GM21576 (cell line): Measurements from ENCODE around the gene VSTM4.

Experiments used
- ATAC-seq: cut with Tn5 transposase; IDR thresholded peaks from one replicate; pipeline ENCODE4 v1.9.1; 2021; ENCODE audit warnings: mild to moderate bottlenecking, moderate library complexity; ENCODE audit not compliant: unreplicated experiment

The VSTM4 gene

DNA sequence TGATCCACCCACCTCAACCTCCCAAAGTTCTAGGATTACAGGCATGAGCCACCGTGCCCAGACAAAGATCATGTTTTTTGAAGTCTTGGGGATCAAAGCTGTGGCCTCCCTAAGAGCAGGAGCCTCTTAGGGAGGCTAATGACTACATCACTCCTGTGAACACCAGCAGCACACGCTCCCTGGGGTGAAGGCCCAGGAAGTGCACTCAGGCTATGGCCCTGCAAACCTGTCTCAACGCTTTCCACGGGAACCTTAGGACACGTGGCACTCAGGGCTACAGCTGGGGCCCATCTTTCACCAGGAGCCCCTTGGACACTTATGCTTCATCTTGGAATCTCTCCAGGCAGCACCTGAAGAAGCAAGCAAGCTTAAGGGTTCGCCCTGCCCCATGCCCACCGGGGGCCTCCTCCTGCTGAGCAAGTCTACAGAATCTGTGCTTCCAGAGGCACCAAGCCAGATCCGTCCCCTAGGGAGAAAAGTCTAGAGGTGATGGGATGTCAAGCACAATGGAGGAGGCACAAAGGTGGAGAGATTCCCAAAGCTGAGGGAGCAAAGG lies 18.4 kb downstream of the VSTM4 start:
- ATAC-seq: no peak

DNA sequence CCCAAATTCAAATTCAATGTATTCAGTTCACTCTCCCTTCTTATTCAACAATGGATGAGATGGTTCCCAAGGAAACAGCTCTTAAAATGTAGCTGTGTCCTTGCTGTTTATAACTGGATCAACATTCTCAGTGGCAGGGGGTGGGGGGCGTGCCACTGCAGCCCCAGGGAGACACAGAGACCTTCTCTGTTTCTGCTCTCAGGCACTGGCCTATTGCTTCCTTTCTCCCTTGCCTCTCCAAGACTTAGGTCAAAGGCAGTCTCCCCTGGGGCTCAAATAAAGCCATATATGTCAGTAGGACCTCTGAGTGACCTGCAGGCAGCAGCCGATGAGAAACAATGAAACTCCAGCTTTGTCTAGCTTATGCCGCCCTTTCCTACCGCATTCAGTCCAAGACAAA lies 20.7 kb downstream of the VSTM4 start:
- no peak for ATAC-seq

DNA sequence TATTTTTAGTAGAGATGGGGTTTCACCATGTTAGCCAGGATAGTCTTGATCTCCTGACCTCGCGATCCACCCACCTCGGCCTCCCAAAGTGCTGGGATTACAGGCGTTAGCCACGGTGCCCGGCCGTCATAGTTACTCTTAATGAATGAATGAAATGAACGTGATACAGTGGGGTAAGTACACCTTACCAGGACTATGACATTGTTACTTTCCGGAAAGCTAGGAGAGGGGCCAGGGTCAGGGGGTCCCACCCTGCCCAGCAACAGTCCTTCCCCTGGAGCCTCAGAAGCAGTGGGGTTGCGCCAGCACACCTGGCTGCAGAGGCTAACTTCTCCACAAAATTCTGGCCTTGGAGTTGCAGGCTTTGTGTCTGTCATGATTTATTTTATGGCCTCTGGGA lies 21.4 kb downstream of the VSTM4 start:
- ATAC-seq: no peak

DNA sequence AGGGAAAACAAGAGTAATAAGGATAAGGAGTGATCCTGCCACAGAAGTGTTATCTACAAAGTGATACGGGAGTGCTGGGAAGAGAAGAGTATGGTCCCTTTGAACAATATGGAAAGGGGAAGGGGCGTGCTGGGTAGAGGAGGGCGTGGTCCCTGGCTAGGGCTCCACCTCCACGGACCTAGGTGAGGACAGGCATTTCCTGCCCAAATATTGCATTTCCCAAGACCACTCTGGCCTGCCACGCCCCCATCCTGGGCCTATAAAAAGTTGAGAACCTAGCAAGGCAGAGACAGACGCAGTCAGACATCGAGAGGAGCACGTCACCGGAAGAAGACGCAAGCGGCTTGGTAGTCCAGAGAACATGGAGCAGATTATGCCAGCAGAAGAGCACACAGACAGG lies 22.8 kb downstream of the VSTM4 start:
- no peak for ATAC-seq

DNA sequence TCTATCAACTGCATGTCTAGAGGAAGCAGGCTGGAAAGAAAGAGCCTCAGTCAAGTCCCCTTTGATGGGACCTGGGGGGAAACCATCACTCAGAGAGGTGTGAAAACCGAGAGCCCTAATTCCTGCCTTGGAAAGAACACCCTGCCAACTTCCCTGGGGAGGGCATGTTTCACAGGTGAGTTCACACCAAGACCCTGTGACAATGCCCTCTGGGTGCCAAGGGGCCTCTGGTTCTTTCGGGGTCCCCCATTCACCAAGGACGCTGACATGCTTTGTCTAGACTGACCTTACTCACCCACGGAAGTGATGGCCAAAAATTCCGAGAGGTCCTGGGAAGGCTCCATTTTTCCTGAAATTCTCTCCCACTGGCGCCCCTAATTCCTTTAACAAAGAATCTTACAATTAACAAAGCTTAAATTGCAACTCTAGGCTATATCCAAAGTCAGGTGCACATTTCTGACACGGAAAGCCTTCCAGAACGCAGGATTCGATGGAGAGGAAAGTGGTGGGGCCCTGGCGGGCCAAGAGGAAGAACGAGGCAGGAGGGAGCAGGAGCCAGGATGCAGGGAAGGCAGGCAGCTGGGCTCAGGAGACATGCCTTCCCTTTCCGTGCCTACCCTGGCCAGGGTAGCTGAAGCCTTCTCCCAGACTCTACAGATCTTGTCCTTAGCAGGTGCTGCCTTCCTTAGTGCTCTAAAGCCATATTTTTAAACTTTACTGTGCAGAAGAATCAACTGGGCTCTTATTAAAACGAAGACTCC lies 23.7 kb downstream of the VSTM4 start:
- no peak for ATAC-seq

DNA sequence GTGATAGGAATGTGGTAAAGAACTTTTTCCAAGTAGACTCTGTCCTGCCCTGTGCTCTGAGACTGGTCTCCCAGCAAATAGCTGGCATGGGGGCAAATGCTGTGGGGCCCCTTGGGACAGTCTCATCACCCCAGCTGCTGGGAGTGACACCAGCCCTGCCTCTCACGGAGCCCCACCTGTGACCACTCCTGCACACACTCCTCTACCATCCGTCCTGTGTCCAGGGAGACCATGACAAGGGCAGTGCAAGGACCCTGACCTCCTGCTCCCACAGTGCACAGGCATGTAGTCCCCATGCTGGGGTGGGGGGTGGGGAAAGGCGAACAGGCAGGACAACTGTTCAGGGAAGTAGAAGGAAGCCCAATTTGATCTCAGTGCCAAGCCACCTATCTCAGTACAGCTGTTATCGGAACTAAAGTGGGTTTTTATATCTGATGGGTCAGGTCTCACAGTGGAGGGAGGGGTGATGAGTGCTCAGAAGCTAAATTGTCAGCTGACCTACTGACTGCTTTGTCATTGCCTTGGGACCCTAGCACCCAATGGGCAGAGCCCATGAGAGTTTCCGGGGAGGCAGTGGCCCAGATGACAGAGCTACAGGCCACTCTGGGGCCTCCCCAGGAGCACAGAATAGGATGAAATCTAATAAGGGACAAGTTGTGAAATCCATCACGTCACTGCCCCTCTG lies 24.5 kb downstream of the VSTM4 start:
- no peak for ATAC-seq

DNA sequence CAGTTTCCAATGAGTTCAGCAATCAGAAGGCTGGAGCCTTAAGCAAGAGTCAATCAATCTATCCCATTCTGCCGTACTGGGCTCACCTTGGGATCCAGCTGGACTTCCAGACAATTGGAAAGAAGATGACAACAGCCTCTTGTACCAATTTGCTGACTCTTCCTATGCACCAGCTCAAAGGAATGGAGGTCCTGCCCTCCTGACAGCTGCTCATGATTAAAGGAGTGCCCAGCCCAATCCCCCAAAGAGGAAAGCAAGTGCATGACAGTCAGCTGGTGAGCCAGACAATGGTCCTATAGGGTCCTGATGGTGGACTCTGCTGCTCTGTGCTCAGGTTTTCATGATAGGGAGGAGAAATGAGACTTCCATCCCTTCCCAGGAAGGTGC lies 25.1 kb downstream of the VSTM4 start:
- ATAC-seq: no peak

DNA sequence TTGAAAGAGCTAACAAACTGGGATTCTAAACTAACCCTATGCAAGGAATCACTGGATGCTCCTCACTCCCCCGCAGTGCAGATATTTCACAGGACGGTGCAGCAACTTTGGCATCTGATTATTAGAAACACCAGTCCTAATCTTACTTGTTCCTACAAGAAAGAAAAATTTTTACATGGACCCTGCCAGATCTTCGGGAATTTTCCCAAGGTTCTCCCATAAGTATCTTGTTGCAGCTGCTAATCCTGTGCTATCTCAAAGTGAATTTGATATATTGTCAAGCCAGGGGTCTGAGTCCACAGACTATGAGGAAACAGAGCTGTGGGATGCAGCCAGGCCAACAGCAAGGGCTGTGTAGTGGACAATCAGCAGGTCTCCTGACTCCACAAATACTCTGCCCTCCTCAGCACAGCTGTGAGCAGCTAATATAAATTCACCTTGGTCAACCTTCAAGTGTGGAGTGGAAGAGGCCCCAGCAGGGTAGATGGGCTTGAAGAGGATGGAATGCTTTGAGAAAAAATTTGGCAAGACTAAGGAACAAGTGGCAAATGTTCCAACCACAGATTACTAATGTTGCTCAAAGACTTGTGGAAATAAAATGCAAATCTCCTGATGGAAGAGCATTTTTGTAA lies 25.6 kb downstream of the VSTM4 start:
- no peak for ATAC-seq

DNA sequence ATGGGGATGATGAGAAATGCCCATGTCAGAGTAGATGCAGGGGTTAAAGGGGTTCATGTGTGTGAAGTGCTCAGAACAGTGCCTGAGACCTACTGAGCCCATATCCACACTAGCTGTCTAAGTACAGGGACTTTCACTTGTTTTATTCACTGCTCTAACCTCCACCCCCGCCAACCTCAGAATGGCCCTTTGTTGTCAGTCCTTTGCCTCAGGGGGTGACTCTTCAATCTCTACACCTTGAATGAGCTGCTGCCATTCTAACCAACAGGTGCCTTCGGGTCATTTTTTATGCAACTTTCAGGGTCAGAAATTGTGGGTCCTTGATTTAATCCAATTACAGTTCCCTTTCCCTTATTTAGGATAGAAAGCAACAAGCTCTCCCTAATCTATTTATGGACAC lies 26.2 kb downstream of the VSTM4 start:
- no peak for ATAC-seq

DNA sequence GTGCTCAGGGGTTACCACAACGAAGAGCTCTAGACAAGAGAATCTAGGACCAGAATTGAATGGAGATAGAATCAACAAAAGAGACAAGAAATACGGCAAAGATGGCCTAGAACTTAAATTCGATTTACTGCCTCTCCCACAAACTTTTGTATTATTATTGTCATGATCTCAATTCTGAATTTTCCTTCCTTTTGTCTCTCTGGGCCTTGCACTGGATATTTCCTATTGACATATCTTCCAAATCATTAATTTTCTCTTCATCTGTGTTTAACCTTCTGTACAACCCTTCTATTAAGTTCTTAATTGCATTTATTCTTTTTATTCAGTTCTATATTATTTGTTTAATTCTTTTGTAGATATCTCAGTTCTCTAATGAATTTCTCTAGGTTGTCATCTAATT lies 28.4 kb downstream of the VSTM4 start:
- ATAC-seq: no peak

DNA sequence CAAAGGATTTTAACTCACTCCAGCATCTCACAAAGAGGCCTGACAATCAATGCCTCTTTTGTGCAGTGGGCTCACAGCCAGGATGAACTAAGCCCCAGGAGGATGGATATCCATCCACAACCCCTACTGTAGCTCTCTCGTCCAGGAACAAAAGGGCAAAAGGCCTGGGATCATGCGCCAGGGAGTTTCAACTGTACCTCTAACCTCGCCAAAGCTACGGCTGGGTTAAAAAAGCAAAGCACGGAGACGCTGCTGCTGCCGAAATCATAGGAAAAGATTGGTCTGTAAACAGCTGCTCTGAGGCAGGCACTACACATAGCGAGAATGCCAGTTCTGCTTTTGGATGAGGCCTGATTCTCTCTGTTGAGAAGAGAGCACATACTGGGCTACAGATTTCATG lies 32.1 kb downstream of the VSTM4 start:
- no peak for ATAC-seq

DNA sequence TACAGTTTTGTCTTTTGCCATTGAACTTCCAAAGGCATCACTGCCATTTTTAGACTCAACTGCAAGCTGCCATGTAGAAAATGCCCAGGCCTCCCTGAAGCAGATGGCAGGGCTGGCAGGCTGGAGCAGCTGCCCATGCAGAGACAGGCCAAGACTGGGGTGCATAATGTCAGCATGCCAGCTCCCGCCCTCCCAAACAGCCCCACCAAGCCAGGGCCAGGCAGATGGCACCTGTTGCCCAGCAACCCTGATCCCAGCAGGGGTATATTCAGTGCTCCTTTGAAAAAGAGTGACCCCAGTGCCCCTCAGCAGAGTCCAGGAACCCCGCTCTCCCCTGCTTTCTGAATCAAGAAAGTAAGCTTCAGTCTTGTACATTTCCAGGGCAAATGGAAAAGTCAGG lies 32.6 kb downstream of the VSTM4 start:
- no peak for ATAC-seq

DNA sequence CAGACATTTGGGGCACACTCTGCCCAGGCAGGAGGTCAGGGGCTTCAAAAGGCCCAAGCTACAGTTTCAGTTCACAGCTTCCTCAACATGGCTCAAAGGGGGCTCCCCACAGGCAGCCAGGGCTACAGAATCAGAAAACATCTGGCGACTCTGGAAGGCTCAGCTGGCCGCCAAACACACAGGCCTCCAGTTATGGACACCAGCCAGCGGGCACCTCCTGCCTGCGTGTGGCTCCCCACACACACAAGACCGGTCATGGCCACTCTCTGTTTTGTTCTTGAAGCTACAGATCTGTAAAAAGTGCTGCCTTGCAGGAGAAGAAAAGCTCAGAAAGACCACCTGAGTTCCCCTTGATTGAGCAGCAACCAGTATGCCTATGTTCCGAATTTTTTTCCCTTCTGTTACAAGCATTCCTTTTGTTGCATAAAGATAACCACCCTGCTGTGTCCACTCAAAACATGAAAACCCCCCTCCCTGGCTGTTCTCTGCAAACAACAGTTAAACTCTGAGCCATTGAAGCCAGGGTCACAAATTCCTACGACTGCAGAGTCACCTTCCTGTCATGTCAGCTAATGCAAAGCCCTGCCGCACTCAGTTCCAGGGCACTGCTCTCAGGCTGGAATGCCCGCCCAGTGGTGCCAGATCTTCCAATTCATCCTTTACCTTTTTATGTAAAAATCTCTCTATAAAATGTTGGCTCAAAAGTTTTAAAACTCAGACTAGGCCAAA lies 33.6 kb downstream of the VSTM4 start:
- no peak for ATAC-seq

DNA sequence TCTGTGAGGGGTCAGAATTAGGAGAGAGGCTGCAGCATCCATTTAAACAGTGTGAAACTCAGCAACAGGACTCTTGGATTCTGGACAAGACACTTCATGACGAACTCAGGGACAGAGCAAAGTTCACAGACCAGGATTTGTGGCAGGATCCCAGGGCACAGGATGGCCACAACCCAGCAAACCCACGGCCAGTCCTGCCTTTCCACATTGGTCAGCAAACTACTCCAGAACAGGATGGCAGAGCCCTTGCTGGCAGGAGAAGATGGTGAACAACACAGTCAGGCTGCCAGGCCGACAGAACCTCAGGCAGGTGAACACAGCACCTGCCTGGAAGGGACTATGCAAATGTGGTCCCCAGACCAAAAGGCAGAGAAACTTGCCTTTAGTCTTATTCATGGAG lies 34.4 kb downstream of the VSTM4 start:
- no peak for ATAC-seq

DNA sequence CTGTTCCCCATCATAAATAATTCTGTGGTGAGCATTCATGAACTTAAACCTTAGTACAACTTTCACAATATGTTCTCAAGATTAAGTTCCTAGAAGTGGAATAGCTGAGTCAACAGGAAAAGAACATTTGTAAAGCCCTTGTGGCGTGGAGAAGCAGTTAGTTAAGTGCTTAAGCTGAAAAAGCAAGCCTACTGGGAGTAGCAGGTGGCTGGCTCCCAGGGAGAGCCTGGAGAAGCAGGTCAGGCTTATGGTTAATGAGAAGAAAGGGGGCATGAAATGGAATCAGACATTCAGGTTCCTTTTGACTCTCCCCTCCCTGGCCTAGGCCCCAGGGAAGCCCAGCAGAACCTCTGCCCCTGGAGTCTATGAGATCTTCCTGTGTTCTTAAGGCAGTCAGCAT lies 35.3 kb downstream of the VSTM4 start:
- ATAC-seq: no peak

DNA sequence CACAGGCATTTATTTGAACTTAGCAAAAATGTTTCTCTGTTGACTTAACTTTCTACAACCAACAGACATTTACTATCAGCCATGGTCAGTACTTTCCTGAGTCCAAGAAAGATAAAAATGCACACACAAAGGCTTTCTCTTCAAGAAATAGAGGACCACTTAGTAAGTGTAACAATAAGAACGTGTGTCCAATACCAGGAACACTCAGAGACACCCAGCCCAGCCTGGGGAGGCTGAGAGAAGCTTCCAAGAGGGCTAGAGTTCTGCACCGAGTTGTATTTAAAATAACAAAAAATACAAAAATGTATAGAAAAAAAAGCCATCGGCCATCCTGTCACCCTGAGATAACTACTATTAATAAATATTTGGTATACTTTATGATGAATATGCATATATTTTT lies 35.8 kb downstream of the VSTM4 start:
- ATAC-seq: no peak

DNA sequence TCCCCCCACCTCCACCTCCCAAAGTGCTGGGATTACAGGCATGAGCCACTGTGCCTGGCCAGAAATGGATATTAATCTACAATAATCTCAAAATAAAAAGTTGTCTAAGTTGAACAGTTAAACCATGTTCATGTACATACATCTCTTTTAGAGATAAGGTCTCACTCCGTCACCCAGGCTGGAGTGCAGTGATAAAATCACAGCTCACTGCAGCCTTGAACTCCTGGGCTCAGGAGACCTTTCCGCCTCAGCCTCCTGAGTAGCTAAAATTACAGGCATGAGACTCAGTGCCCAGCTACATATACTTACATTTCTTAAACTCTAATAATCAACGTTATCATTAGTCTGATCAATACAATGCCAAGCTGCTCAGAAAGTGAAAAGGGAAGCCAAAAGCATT lies 36.2 kb downstream of the VSTM4 start:
- ATAC-seq: no peak

DNA sequence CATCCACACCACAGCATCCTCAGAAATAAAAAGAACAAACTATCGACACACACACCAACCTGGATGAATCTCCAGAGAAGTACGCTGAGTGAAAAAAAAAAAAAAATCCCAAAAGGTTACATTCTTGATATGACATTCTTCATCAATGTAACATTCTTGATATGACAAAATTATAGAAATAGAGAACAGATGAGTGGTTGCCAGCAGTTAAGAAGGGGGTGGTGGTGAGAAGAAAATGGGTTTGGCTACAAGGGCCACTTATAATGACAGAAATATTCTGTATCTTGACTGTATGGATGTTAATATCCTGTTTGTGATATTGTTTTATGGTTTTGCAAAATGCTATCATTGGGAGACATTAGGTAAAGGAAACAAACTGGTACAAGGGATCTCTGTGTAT lies 36.9 kb downstream of the VSTM4 start:
- no peak for ATAC-seq

DNA sequence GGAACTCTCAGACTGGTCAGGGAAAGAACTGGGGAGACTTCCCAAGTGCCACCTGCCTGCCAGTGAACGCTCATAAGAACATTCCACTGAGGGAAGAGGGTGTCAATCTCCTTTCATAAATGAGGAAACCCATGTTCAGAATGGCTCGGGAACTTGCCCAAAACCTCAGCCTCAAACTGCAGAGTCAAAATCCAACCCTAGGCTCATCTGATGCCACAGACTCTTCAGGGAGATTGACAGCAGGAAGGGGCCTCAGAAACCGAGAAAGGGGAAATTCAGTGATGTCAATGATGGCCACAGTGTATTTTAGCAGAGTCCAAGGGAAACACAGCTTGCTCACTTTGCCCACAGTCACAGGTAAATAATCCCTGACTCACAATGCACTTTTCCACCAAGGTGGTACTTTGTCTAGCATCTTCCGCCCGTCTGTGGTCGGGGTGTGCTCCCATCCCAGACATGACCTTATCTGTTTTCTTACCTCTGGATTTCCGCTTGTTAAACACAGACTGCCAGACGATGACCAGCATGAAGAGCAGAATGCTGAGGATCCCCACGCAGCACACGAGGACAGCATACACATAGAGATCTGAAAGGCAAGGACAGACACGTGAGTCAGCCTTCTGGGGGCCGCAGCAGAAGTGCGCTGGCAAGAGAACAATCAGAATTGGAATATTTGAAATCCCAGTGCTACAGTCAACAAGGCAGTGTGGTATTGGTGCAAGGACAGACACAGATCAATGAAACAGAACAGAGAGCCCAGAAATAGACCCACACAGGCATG lies 38.4 kb downstream of the VSTM4 start:
- peak; percentile 62 for ATAC-seq

DNA sequence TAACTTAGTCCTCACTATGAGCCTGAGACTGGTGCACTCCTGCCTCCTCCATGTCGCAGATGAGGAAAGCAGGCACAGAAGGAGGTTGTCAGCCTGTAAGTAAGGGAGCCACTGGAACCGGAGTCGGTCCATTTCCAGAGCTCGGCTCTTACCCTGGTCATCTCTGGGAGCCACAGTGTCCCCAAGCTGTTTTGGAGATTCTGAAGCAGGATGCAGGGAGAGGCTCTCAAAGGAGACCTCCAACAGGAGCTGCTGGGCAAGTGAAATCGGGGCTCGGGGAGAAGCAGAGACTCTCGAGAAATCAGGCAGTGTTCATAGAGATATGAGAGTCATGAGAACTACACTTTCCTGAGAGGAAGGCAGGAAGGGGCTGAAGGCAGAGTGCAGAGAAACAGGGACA lies 39.0 kb downstream of the VSTM4 start:
- ATAC-seq: peak; percentile 15

DNA sequence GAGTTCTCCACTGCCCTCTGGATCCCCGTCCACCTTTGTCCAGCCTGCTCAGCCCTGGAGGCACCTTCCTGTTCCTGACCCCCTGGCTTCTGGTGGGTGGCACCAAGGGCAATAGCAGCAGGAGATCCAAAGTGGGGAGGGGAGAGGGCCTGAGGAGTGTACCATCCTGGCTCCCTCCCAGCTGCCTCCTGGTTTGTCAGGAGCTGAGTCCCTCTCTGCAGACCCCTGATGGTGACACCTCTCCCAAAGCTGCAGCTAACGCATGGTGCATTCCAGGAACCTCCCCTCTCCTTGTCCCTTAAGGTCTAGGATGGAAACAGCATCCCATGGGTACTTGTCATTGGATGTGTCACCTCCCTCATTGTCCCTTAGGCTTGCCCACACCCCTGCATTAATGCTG lies 39.6 kb downstream of the VSTM4 start:
- no peak for ATAC-seq
